Vagina (tissue), 2 donors: ENCODE data around the gene PDE9A. TPM values are rescaled to one million over a fixed set of nuclear protein-coding genes. Genes with fewer than 3 reads are reported as not detected.

Source experiments
- DNase-seq, 2 donors: peaks; one replicate each; pipeline ENCODE4 v3.0.0-alpha.2; 2017; ENCODE audit errors: extremely low spot score in 2 of 2
- H3K27ac ChIP-seq: fragments of 200-600 bp; sonication (generic); one replicate; pipeline ENCODE4 v1.5.1; 2019
- H3K27me3 ChIP-seq: fragments of 200-600 bp; sonication (generic); one replicate; pipeline ENCODE4 v1.5.1; 2019
- H3K36me3 ChIP-seq, 2 donors: fragments of 200-600 bp; sonication (generic); one replicate each; pipeline ENCODE4 v1.5.1; 2017 to 2019
- H3K4me1 ChIP-seq: fragments of 200-600 bp; sonication (generic); one replicate; pipeline ENCODE4 v1.5.1; 2019
- H3K4me3 ChIP-seq, 2 donors: fragments of 200-600 bp; sonication (generic); 1 replicate in 1 of 2; 2 replicates in 1 of 2; pipeline ENCODE4 v1.5.1; 2016 to 2019
- H3K9me3 ChIP-seq: fragments of 200-600 bp; sonication (generic); one replicate; pipeline ENCODE4 v1.5.1; 2019
- POLR2A ChIP-seq, 2 donors: fragments of 450-650 bp; IDR thresholded peaks; one replicate each; pipeline ENCODE4 v1.6.1; 2017; ENCODE audit warnings: antibody characterized with exemption in 2 of 2, mild to moderate bottlenecking in 2 of 2, moderate library complexity in 2 of 2
- POLR2AphosphoS5 ChIP-seq, 2 donors: sonication (generic); formaldehyde crosslinking; IDR thresholded peaks; one replicate each; pipeline ENCODE4 v1.9.0; 2017; ENCODE audit warnings: antibody characterized with exemption in 2 of 2, mild to moderate bottlenecking in 2 of 2, low read depth in 1 of 2; ENCODE audit not compliant: insufficient read depth in 1 of 2
- intact Hi-C: fragments of 100-400 bp; cut with DNase I; formaldehyde crosslinking; loops from one replicate; pipeline ENCODE4 v1.15.1; 2023
- total RNA-seq: library from RNA; depleted of rRNA; stranded (reverse); fragments of >200 nt; gene quantifications from one replicate; pipeline ENCODE4 v1.2.3, GENCODE V29; 2016
- TF ChIP-seq, protein P1 (sequence below), 3 experiments: fragments of 450-650 bp in 2 of 3; fragments of 200-600 bp in 1 of 3; sonication (generic) in 1 of 3; IDR thresholded peaks; one replicate each; pipeline ENCODE4 v1.5.1; 2017 to 2019; ENCODE audit warnings: antibody characterized with exemption in 3 of 3, mild to moderate bottlenecking in 2 of 3, moderate library complexity in 2 of 3

PDE9A gene
- total RNA-seq, 1 donor from 2014 or later, result 9.6 TPM

- intact Hi-C loops, result no loop called here
- no peak overlapping the region for H3K27ac ChIP-seq
- TF ChIP-seq, protein P1, sequence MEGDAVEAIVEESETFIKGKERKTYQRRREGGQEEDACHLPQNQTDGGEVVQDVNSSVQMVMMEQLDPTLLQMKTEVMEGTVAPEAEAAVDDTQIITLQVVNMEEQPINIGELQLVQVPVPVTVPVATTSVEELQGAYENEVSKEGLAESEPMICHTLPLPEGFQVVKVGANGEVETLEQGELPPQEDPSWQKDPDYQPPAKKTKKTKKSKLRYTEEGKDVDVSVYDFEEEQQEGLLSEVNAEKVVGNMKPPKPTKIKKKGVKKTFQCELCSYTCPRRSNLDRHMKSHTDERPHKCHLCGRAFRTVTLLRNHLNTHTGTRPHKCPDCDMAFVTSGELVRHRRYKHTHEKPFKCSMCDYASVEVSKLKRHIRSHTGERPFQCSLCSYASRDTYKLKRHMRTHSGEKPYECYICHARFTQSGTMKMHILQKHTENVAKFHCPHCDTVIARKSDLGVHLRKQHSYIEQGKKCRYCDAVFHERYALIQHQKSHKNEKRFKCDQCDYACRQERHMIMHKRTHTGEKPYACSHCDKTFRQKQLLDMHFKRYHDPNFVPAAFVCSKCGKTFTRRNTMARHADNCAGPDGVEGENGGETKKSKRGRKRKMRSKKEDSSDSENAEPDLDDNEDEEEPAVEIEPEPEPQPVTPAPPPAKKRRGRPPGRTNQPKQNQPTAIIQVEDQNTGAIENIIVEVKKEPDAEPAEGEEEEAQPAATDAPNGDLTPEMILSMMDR (IDR thresholded peaks at IDR 0.05), result no peak
- TF ChIP-seq POLR2AphosphoS5 (IDR thresholded peaks at IDR 0.05; ENCODE audit: insufficient read depth in 1 of 2, low read depth in 1 of 2) (no peak), POLR2A (IDR thresholded peaks at IDR 0.05) (no peak)
- H3K9me3 ChIP-seq, result no peaks in the 10 kb centered on the region
- peaks cover 29% of the 10 kb centered on the region for H3K4me1 ChIP-seq
- DNase-seq, result no peak
- H3K27me3 ChIP-seq, result no peaks in the 10 kb centered on the region
- no peak overlapping the region for H3K4me3 ChIP-seq
- H3K36me3 ChIP-seq, result no peaks in the 10 kb centered on the region
These were observed 16.8 kb downstream of the PDE9A start for GRCh38 chr21:42670058-42670880.

- Histone ChIP-seq H3K36me3 (no peaks in the 10 kb centered on the region), H3K9me3 (no peaks in the 10 kb centered on the region), H3K27ac (no peak overlapping the region), H3K4me1 (peaks cover 29% of the 10 kb centered on the region), H3K4me3 (no peak overlapping the region), H3K27me3 (no peaks in the 10 kb centered on the region)
- intact Hi-C loops, result no loop called here
- no peak for DNase-seq
- TF ChIP-seq, protein P1 (IDR thresholded peaks at IDR 0.05), result no peak
- TF ChIP-seq POLR2A (IDR thresholded peaks at IDR 0.05) (no peak), POLR2AphosphoS5 (IDR thresholded peaks at IDR 0.05; ENCODE audit: insufficient read depth in 1 of 2, low read depth in 1 of 2) (no peak)
These were observed 17.5 kb downstream of the PDE9A start for GRCh38 chr21:42670884-42671283.

- no peaks in the 10 kb centered on the region for H3K36me3 ChIP-seq
- H3K27ac ChIP-seq, result no peak overlapping the region
- H3K27me3 ChIP-seq, result no peaks in the 10 kb centered on the region
- no peaks in the 10 kb centered on the region for H3K9me3 ChIP-seq
- no peak for TF ChIP-seq POLR2AphosphoS5 (IDR thresholded peaks at IDR 0.05; ENCODE audit: insufficient read depth in 1 of 2, low read depth in 1 of 2)
- TF ChIP-seq, protein P1 (IDR thresholded peaks at IDR 0.05), result no peak
- no peak for TF ChIP-seq POLR2A (IDR thresholded peaks at IDR 0.05)
- peaks cover 29% of the 10 kb centered on the region for H3K4me1 ChIP-seq
- no peak overlapping the region for H3K4me3 ChIP-seq
- DNase-seq, result no peak
- intact Hi-C loops, result no loop called here
These were observed 18.6 kb downstream of the PDE9A start for GRCh38 chr21:42671778-42672593.

DNA sequence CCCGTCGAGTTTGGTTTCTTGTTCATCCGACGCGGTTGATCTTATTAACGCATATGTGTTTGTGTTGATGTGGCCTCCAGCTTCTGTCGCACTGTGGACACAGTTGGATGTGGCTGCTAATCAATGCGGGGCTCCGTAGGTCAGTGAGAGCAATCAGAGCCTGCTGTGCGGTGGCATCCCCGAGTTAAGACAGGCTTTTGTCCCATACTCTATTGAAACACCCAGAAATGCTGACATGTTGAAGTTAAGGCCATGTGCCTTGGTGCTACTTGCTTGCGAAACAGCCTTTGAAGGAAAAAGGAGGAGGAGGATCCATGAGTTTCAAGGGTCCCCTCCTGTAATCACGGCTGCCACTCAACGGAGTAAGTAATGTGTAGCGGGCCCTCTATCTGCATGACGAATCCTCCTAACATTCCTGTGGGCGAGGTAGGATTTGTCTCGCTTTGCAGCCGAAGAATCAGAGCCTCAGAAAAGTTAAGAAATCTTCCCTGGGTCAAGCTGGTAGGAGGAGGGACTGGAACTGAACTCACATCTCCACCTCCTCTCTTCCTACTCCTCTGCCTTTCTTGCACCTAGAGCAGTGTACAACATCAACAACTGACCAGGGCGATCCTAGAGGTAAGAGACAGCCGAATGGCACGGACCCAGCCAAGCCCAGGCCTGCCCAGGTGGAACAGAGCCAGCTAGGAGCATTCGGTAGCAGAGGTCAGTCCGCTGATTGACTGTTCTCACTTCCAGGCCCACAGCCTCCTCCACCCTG, 19.5 kb downstream of the PDE9A start:
- H3K9me3 ChIP-seq, result no peaks in the 10 kb centered on the region
- no peaks in the 10 kb centered on the region for H3K27me3 ChIP-seq
- TF ChIP-seq POLR2A (IDR thresholded peaks at IDR 0.05) (no peak), POLR2AphosphoS5 (IDR thresholded peaks at IDR 0.05; ENCODE audit: insufficient read depth in 1 of 2, low read depth in 1 of 2) (no peak)
- TF ChIP-seq, protein P1 (IDR thresholded peaks at IDR 0.05), result no peak
- no peak for DNase-seq
- intact Hi-C loops, result no loop called here
- no peak overlapping the region for H3K4me3 ChIP-seq
- H3K4me1 ChIP-seq, result peaks cover 30% of the 10 kb centered on the region
- H3K36me3 ChIP-seq, result no peaks in the 10 kb centered on the region
- H3K27ac ChIP-seq, result no peak overlapping the region
